Fibroblast of villous mesenchyme (primary cell): ENCODE data around the gene ADAMTS2. TPM values are rescaled to one million over a fixed set of nuclear protein-coding genes. Genes with fewer than 3 reads are reported as not detected.
"Not testable (repeated sequence)": the region's sequence is repeated elsewhere in the genome, so short reads cannot be mapped to it uniquely, and the experiment has no call there.

ENCODE experiments used
- DNase-seq: peaks from one replicate; pipeline ENCODE4 v3.0.0-alpha.2; 2010; ENCODE audit warnings: low read depth
- H3K4me3 ChIP-seq: 2 replicates; pipeline ENCODE4 v1.5.1; 2011; ENCODE audit warnings: low read depth, mild to moderate bottlenecking, low read length
- total RNA-seq: library from RNA; depleted of rRNA; stranded (reverse); fragments of >200 nt; gene quantifications from 2 replicates; pipeline ENCODE4 v1.2.3, GENCODE V29; 2012
- TF ChIP-seq, protein P1 (sequence below): IDR thresholded peaks from 2 replicates; pipeline ENCODE4 v1.5.1; 2012; ENCODE audit warnings: low read depth, mild to moderate bottlenecking, low read length; ENCODE audit not compliant: insufficient read depth

Gene ADAMTS2
- total RNA-seq, 1 donor, result 30.2 TPM

DNA sequence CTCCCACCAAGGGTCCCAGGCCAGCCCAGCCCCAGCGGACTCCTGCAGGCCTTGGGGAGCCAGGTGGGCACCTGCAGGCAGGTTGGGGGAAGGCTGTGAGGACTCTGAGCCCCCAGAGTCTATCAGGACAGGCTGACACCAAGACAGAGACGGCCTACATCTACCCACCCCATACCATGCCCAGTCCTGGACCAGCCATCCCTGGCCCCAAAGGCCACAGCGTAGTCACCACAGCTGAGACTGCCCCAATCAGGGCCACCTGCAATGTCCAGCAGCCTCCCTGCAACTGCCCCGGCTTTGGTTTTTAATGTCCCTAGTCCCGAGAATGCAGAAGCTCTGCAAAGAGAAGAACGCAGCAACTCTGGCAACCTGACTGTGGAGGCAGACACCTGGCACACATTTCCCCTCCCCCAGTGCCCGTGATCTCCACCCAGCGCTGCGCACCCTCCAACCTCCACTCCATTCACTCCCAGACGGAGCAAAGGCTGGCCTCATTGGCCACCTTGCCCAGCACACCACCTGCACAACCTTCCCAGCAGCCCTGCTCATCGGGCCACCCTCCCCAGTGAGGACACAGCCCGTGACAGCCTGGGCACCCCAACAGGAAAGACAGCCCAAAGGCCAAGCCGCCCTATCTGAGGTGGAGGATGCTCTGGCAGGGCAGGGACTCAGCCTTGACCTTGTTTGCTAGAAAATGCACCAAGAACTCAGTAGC is 14.9 kb downstream of the ADAMTS2 start:
- no peak overlapping the region for H3K4me3 ChIP-seq
- DNase-seq, result no peak
- TF ChIP-seq, protein P1, sequence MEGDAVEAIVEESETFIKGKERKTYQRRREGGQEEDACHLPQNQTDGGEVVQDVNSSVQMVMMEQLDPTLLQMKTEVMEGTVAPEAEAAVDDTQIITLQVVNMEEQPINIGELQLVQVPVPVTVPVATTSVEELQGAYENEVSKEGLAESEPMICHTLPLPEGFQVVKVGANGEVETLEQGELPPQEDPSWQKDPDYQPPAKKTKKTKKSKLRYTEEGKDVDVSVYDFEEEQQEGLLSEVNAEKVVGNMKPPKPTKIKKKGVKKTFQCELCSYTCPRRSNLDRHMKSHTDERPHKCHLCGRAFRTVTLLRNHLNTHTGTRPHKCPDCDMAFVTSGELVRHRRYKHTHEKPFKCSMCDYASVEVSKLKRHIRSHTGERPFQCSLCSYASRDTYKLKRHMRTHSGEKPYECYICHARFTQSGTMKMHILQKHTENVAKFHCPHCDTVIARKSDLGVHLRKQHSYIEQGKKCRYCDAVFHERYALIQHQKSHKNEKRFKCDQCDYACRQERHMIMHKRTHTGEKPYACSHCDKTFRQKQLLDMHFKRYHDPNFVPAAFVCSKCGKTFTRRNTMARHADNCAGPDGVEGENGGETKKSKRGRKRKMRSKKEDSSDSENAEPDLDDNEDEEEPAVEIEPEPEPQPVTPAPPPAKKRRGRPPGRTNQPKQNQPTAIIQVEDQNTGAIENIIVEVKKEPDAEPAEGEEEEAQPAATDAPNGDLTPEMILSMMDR, result no peak

DNA sequence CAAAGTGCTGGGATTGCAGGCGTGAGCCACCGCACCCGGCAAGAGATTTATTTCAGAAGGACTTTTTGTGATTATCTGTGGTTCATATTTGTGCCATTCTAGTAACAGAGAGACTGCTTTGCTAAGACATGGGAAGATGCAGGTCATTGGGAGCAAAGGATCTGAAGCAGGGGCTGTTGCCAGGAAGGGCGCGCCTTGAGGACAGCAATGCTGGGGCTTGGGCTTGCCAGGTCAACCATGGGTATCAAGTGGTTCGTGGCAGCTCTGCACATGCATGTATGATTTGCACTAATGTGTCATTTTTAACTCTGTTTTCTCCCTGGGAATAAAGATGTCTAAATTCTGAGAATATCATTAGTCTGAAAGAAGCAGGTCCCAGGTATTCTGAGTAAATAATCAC is 17.0 kb downstream of the ADAMTS2 start:
- TF ChIP-seq, protein P1, result no peak
- DNase-seq, result no peak

DNA sequence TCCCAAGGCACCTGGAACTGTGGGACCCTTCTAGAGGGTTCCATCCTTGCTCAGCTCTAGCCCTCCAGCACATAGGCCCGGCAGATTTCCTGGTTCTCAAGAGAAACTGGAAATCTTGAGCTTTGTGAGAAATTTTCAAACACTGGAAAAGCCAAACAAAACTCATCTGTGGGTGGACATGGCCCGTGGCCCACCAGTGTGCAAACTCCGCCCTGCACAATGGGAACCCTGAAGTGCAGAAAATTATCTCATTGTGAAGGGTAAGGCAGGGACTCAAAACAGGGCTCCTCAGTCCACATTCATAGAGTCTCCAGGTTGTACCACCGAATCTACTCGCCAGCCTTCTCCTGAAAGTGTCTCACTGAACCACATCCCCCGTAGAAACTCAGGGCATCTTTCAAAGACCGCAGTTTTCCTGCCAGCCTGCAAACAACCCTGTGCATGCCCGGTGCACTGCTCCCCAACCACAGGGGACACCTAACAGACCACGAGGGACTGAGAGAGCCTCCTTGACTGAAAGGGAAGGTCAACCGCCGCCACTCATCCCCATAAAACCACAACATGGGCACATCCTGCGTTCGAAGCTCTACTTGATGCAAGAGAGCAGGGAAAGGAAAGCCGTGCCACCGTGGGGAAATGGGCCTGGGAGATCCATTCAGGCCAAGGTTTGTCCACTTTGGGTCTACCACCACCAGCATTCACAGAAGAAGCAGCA is 18.1 kb downstream of the ADAMTS2 start:
- H3K4me3 ChIP-seq, result no peak overlapping the region
- DNase-seq, result no peak
- TF ChIP-seq, protein P1, result no peak

More for the DNA sequence above, 17.0 kb downstream of the ADAMTS2 start:
- no peak overlapping the region for H3K4me3 ChIP-seq

DNA sequence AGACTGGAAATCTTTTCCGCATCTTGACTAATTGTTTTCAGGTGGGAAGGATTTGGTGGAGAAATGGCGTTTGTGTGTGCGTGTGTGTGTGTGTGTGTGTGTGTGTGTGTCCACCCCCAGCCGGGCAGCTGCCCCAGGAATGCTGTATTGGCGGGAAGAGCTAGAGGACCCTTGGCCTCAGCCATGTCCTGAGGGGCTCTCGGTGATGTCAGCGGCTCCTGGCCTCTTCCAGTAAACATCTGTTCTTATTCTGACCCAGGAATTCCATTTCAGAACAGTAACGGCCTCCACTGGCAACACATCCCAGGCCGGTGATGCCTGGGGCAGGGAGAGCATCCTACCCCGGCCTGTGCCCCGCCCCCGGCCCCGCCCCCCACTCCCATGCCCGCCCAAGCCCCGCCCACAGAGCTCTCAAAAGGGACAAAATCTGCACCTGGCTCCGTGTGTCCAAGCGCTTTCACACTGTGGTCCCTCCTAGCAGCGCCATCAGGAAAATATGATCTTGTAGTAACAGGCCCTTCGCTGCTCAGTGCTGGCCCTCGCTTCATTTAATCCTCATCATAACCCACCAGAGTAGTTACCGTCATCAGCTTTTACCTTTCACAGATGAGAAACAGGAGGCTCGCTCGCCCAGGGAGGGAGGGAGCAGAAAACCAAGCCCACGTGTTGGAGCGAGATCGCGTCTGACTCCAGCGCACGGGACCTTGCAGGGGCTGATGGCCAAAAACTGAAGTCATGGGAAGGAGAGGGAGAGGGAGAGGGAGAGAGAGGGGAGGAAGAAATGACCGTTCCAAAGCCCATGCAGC is 18.9 kb downstream of the ADAMTS2 start:
- TF ChIP-seq, protein P1, result no peak
- DNase-seq, result peak; percentile 87
- H3K4me3 ChIP-seq, result no peak overlapping the region

DNA sequence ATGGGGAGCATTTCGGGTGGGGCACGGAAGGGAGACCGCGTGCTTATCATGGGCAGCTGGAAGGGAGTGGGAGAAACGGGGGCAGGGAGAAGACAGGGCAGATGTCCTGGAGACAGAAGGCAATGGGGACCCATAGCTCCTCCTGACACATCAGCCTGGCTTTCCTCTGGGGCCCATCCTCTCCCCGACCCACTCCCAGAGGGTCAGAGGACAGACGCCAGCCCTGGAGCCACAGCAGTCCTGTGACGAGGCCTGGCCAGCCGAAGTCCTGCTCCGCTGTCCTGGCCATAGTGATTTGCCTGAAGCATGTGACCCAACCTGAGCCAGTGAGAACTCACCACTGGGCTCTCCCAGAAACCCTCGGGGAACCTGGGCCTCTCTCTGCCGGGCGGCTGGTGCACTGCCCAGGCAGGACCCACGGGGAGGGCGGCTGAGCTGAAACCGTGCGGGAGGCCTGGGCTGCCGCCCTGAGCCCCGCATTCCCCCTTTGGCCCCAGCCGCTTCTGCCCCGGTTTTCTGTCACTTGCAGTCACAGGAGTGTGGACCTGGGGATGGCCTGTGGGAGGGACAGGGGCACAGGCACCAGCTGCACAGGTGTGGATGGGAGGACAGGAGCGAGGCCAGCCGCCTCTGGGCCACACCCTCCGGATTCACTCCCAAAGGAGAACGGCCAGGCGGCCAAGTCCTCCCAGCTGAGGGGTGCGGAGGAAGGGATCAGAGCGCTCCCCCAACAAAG is 19.8 kb downstream of the ADAMTS2 start:
- no peak for DNase-seq
- TF ChIP-seq, protein P1, result no peak
- no peak overlapping the region for H3K4me3 ChIP-seq

DNA sequence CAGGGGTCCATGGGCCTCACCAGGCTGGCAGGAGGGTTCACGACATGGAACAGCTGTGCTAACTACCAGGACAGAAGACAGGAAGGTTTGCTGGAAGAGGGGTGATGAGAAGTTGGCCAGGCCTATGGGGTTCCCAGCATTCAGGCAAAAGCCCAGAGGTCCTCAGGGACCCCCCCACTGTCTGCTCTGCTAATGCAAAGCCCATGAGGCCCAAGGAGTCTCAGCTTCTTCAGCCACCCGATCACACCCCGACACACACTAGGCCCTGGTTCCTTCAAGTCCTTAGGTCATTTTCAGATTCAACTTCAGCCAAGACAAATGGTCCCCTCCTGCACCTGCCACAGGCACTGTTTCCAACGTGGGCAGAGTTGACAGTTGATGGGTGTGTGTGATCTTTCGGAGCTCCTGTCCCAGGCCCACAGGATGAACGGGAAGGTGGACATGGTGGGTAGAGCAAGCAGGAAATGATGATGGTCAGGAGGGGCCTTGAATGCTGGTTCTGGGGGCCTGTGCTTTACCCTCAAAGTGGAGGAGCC is 20.4 kb downstream of the ADAMTS2 start:
- no peak overlapping the region for H3K4me3 ChIP-seq
- no peak for DNase-seq
- TF ChIP-seq, protein P1, result no peak

DNA sequence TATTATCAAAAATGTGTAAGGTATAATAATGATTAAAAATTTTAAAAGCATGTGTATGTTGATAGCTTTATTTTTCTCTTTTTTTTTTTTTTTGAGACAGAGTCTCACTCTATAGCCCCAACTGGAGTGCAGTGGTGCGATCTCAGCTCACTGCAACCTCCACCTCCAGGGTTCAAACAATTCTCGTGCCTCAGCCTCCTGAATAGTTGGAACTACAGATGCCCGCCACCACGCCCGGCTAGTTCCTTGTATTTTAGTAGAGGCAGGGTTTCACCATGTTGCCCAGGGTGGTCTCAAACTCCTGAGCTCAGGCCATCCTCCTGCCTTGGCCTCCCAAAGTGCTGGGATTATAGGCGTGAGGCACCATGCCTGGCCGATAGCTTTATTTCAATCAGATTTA is 20.9 kb downstream of the ADAMTS2 start:
- DNase-seq, H3K4me3 ChIP-seq: not testable (repeated sequence)
